Dedifferentiated amniotic fluid mesenchymal stem cell (primary cell): ENCODE measurements around the gene LARGE1.

Experiments used
- DNase-seq: peaks from one replicate; pipeline ENCODE4 v3.0.0-alpha.2; 2016; ENCODE audit errors: extremely low spot score

LARGE1 gene

GRCh38 chr22:33561149-33561807 is 359.0 kb downstream of the LARGE1 start:
- DNase-seq: no peak

- no peak for DNase-seq
These were observed 362.4 kb downstream of the LARGE1 start for GRCh38 chr22:33557836-33558235.

- no peak for DNase-seq
These were observed 364.3 kb downstream of the LARGE1 start for GRCh38 chr22:33555814-33556522.

- no peak for DNase-seq
These were observed 366.8 kb downstream of the LARGE1 start for GRCh38 chr22:33553493-33553892.

GRCh38 chr22:33544707-33545106 is 375.6 kb downstream of the LARGE1 start:
- DNase-seq: no peak

GRCh38 chr22:33542722-33543121 is 377.6 kb downstream of the LARGE1 start:
- no peak for DNase-seq

- DNase-seq: no peak
These were observed 378.1 kb downstream of the LARGE1 start for GRCh38 chr22:33542153-33542552.

GRCh38 chr22:33539902-33540751 is 380.1 kb downstream of the LARGE1 start:
- no peak for DNase-seq

GRCh38 chr22:33539202-33539901 is 380.9 kb downstream of the LARGE1 start:
- DNase-seq: no peak

GRCh38 chr22:33538277-33538885 is 381.9 kb downstream of the LARGE1 start:
- no peak for DNase-seq

GRCh38 chr22:33537059-33537458 is 383.2 kb downstream of the LARGE1 start:
- no peak for DNase-seq

GRCh38 chr22:33535937-33536875 is 384.1 kb downstream of the LARGE1 start:
- no peak for DNase-seq

- no peak for DNase-seq
These were observed 390.7 kb downstream of the LARGE1 start for GRCh38 chr22:33529424-33530113.

- no peak for DNase-seq
These were observed 392.1 kb downstream of the LARGE1 start for GRCh38 chr22:33528183-33528582.

GRCh38 chr22:33526434-33527107 is 393.7 kb downstream of the LARGE1 start:
- DNase-seq: no peak

GRCh38 chr22:33524511-33525260 is 395.6 kb downstream of the LARGE1 start:
- DNase-seq: no peak

- no peak for DNase-seq
These were observed 398.2 kb downstream of the LARGE1 start for GRCh38 chr22:33521879-33522665.
